ENCODE measurements around the gene TST. TPM values are rescaled to one million over a fixed set of nuclear protein-coding genes. Genes with fewer than 3 reads are reported as not detected.

The TST gene
- total RNA-seq, 3 donors from 2014 or later (not counting 1 experiment from before 2014, with no cell fraction given): 3.1 to 4.9 (median 4.3) TPM

GRCh38 chr22:37017356-37017755 lies 1.9 kb downstream of the TST start:
- H3K27me3 ChIP-seq (ENCODE audit: control insufficient read depth, insufficient read depth, low read length): no peaks in the 10 kb centered on the region
- intact Hi-C loops (cut with micrococcal nuclease): no loop called here
- H3K27ac Mint-ChIP-seq: no peak overlapping the region
- ATAC-seq (no peak), DNase-seq (no peak)
- H3K4me1 Mint-ChIP-seq: peaks cover 11 to 24% of the 10 kb centered on the region in 2 donors
- no peak for TF ChIP-seq CTCF (IDR thresholded peaks at IDR 0.05)
- no peaks in the 10 kb centered on the region for H3K9me3 Mint-ChIP-seq
- no peak overlapping the region for H3K27ac ChIP-seq (ENCODE audit: low read length)
- no peaks in the 10 kb centered on the region for H3K36me3 ChIP-seq (ENCODE audit: control insufficient read depth, insufficient read depth, low read length)
- peaks cover 32% of the 10 kb centered on the region for H3K4me1 ChIP-seq (ENCODE audit: control insufficient read depth, insufficient read depth, low read length)
- H3K9me3 ChIP-seq (ENCODE audit: control insufficient read depth, insufficient read depth, low read length): no peaks in the 10 kb centered on the region
- WGBS (ENCODE audit: insufficient coverage): over 99% methylated on average over 10 of the region's 10 CpGs
- H3K36me3 Mint-ChIP-seq: no peaks in the 10 kb centered on the region
- H3K4me3 Mint-ChIP-seq: peak overlapping the region; percentile 35
- no peaks in the 10 kb centered on the region for H3K27me3 Mint-ChIP-seq (ENCODE audit: low read depth in 2 of 2)
- no peak overlapping the region for H3K4me3 ChIP-seq (ENCODE audit: low read length)

DNA sequence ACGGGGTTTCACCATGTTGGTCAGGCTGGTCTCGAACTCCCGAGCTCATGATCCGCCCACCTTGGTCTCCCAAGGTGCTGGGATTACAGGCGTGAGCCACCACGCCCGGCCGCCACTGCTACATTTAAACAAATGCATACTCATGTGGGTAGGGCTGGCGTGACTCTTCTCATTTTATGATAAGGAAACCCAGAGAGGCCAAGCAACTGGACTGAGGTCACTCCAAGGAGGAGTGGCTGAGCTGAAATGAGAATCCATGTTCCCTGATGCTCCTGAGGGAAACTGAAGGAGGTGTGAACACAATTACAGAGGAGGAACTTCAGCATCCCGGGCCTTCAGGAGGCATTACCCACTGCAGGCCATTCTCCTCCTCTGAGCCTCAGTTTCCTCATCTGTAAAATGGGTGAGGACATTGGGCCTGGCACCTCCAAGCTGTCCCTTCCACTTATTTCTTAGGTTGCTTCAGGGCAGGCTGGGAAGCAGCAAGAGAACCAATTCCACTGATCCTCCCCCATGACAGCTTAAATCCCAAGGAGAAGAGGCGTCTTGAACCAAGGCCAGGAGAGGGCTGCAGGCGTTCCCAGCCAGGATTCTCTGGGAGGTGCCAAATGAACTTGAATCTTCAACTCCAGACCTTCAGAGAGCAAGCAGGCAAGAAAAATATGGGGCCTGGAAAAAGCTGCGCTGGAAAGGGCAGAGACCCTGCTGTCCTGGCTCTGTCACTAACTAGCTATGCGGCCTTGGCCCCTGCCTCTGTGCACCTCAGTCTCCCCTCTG lies 2.9 kb downstream of the TST start:
- Mint-ChIP-seq H3K36me3 (no peaks in the 10 kb centered on the region), H3K4me3 (no peak overlapping the region), H3K9me3 (no peaks in the 10 kb centered on the region), H3K27ac (no peak overlapping the region), H3K27me3 (ENCODE audit: low read depth in 2 of 2) (no peaks in the 10 kb centered on the region), H3K4me1 (peaks cover 4 to 16% of the 10 kb centered on the region in 2 donors)
- intact Hi-C loops (cut with micrococcal nuclease): no loop called here
- Histone ChIP-seq H3K4me1 (ENCODE audit: control insufficient read depth, insufficient read depth, low read length) (peaks cover 23% of the 10 kb centered on the region), H3K27ac (ENCODE audit: low read length) (no peak overlapping the region), H3K27me3 (ENCODE audit: control insufficient read depth, insufficient read depth, low read length) (no peaks in the 10 kb centered on the region), H3K36me3 (ENCODE audit: control insufficient read depth, insufficient read depth, low read length) (no peaks in the 10 kb centered on the region), H3K9me3 (ENCODE audit: control insufficient read depth, insufficient read depth, low read length) (no peaks in the 10 kb centered on the region), H3K4me3 (ENCODE audit: low read length) (no peak overlapping the region)
- WGBS (ENCODE audit: insufficient coverage): 95% methylated on average over 14 of the region's 14 CpGs
- no peak for TF ChIP-seq CTCF (IDR thresholded peaks at IDR 0.05)
- DNase-seq: no peak
- ATAC-seq: no peak

DNA sequence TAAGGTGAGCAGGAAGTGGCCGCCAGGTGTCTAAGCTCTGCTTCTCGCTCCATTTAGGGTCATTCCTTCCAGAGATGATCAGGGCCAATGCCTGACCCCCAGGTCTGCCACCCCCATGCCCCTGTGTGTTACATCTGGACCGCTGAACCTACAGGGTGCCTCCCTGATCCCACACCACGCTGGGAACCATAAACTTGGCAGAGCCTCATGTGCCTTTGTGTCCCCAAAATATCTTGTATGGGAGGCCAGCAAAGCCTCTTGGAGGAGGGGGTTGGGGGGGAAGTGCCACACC lies 3.7 kb downstream of the TST start:
- Mint-ChIP-seq H3K9me3 (no peaks in the 10 kb centered on the region), H3K4me1 (peaks cover 0 to 14% of the 10 kb centered on the region in 2 donors), H3K27ac (no peak overlapping the region), H3K36me3 (no peaks in the 10 kb centered on the region), H3K4me3 (no peak overlapping the region), H3K27me3 (ENCODE audit: low read depth in 2 of 2) (no peaks in the 10 kb centered on the region)
- ATAC-seq (no peak), DNase-seq (no peak)
- no peaks in the 10 kb centered on the region for H3K27me3 ChIP-seq (ENCODE audit: control insufficient read depth, insufficient read depth, low read length)
- no peaks in the 10 kb centered on the region for H3K36me3 ChIP-seq (ENCODE audit: control insufficient read depth, insufficient read depth, low read length)
- TF ChIP-seq CTCF (IDR thresholded peaks at IDR 0.05): no peak
- intact Hi-C loops (cut with micrococcal nuclease): no loop called here
- peaks cover 16% of the 10 kb centered on the region for H3K4me1 ChIP-seq (ENCODE audit: control insufficient read depth, insufficient read depth, low read length)
- H3K27ac ChIP-seq (ENCODE audit: low read length): no peak overlapping the region
- no peak overlapping the region for H3K4me3 ChIP-seq (ENCODE audit: low read length)
- WGBS (ENCODE audit: insufficient coverage): 88% methylated on average over 4 of the region's 4 CpGs
- no peaks in the 10 kb centered on the region for H3K9me3 ChIP-seq (ENCODE audit: control insufficient read depth, insufficient read depth, low read length)
